ENCODE results near the gene ZNF614.
"Not testable (repeated sequence)": the region's sequence is repeated elsewhere in the genome, so short reads cannot be mapped to it uniquely, and the experiment has no call there.

ZNF614 gene

GRCh38 chr19:51986309-51987291 lies 41.6 kb downstream of the ZNF614 start, which contains the start of gene ZNF350:
TSS of gene ZNF350 (minus strand) at chr19:51986840. CDS start at chr19:51974360, 12,480 bp downstream.
- DNase-seq (ENCODE audit: low read depth in 2 of 2), result peak; percentile 86 to 87

GRCh38 chr19:51983361-51983760 lies 44.8 kb downstream of the ZNF614 start:
- no peak for DNase-seq (ENCODE audit: low read depth in 2 of 2)

- DNase-seq (ENCODE audit: low read depth in 2 of 2), result not testable (repeated sequence)
Observed at GRCh38 chr19:51980926-51981325, 47.3 kb downstream of the ZNF614 start.

- no peak for DNase-seq (ENCODE audit: low read depth in 2 of 2)
Observed at GRCh38 chr19:51980116-51980736, 48.0 kb downstream of the ZNF614 start.

GRCh38 chr19:51978882-51979281 lies 49.3 kb downstream of the ZNF614 start:
- no peak for DNase-seq (ENCODE audit: low read depth in 2 of 2)

GRCh38 chr19:51977346-51977745 lies 50.8 kb downstream of the ZNF614 start:
- no peak for DNase-seq (ENCODE audit: low read depth in 2 of 2)

- no peak for DNase-seq (ENCODE audit: low read depth in 2 of 2)
Observed at GRCh38 chr19:51976852-51977251, 51.3 kb downstream of the ZNF614 start.

- not testable (repeated sequence) for DNase-seq (ENCODE audit: low read depth in 2 of 2)
Observed at GRCh38 chr19:51975787-51976186, 52.4 kb downstream of the ZNF614 start.

GRCh38 chr19:51971624-51972023 lies 56.6 kb downstream of the ZNF614 start:
- peak in 1 of 2 experiments; percentile 13 for DNase-seq (ENCODE audit: low read depth in 2 of 2)

- DNase-seq (ENCODE audit: low read depth in 2 of 2), result no peak
Observed at GRCh38 chr19:51970718-51971117, 57.5 kb downstream of the ZNF614 start.

- no peak for DNase-seq (ENCODE audit: low read depth in 2 of 2)
Observed at GRCh38 chr19:51965583-51965982, 62.6 kb downstream of the ZNF614 start.
